Lung (tissue), 12 donors: ENCODE data around the gene FARP1. TPM values are rescaled to one million over a fixed set of nuclear protein-coding genes. Genes with fewer than 3 reads are reported as not detected.

Experiments
- ATAC-seq: fragments of 200-7000 bp; cut with Tn5 transposase; one replicate; pipeline ENCODE4 v1.9.1; 2020; ENCODE audit warnings: moderate number of reproducible peaks; ENCODE audit not compliant: insufficient read depth, low FRiP score
- DNase-seq, 3 donors: peaks; one replicate each; pipeline ENCODE4 v3.0.0-alpha.2; 2013 to 2017
- H3K27ac ChIP-seq, 2 donors: one replicate each; pipeline ENCODE4 v1.5.1; 2013; ENCODE audit warnings: mild to moderate bottlenecking in 2 of 2, moderate library complexity in 2 of 2, control low read depth in 1 of 2, inconsistent platforms in 1 of 2, low read depth in 1 of 2, low read length in 1 of 2
- H3K27me3 ChIP-seq, 3 donors: one replicate each; pipeline ENCODE4 v1.5.1; 2013; ENCODE audit warnings: low read length in 2 of 3; ENCODE audit not compliant: control insufficient read depth in 3 of 3, insufficient read depth in 3 of 3
- H3K36me3 ChIP-seq, 4 donors: one replicate each; pipeline ENCODE4 v1.5.1; 2013; ENCODE audit warnings: low read length in 4 of 4, mild to moderate bottlenecking in 1 of 4, moderate library complexity in 1 of 4; ENCODE audit not compliant: control insufficient read depth in 4 of 4, insufficient read depth in 4 of 4
- H3K4me1 ChIP-seq, 5 donors: one replicate each; pipeline ENCODE4 v1.5.1; 2013; ENCODE audit warnings: low read length in 5 of 5, mild to moderate bottlenecking in 2 of 5, moderate library complexity in 1 of 5; ENCODE audit not compliant: control insufficient read depth in 5 of 5, insufficient read depth in 5 of 5
- H3K4me3 ChIP-seq: one replicate; pipeline ENCODE4 v1.5.1; 2013; ENCODE audit warnings: mild to moderate bottlenecking, control low read depth, moderate library complexity
- H3K9ac ChIP-seq, 2 donors: one replicate each; pipeline ENCODE4 v1.5.1; 2013; ENCODE audit warnings: low read length in 2 of 2, control low read depth in 1 of 2; ENCODE audit not compliant: insufficient read depth in 1 of 2
- H3K9me3 ChIP-seq, 4 donors: one replicate each; pipeline ENCODE4 v1.5.1; 2013; ENCODE audit warnings: low read length in 3 of 4, mild to moderate bottlenecking in 1 of 4, moderate library complexity in 1 of 4; ENCODE audit not compliant: control insufficient read depth in 4 of 4, insufficient read depth in 3 of 4
- WGBS, 2 donors: extraction: QIAGEN DNeasy Blood & Tissue Kit; methylation state at CpG; one replicate each; pipeline ENCODE4 v1.1.7; 2013; 5-methylcytosine and 5-hydroxymethylcytosine counted together
- polyA plus RNA-seq, 2 donors: library from polyadenylated mRNA; stranded (reverse); fragments of 200-250 nt; gene quantifications; one replicate each; pipeline ENCODE4 v1.2.1, GENCODE V29; 2013
- total RNA-seq, 2 donors: library from RNA; depleted of rRNA in 1 of 2; stranded (reverse); fragments of >200 nt in 1 of 2; gene quantifications; one replicate each; pipeline ENCODE4 v1.2.1, GENCODE V29; 2014 to 2021
- TF ChIP-seq, protein P1 (sequence below): IDR thresholded peaks from 2 replicates; pipeline ENCODE4 v1.5.1; 2012; ENCODE audit warnings: mild to moderate bottlenecking; ENCODE audit errors: control extremely low read depth, extremely low read depth
- donor health status: control.
- donor health status: control.
- donor health status: Bipolar disorder and iron deficiency.
- donor health status: healthy.
- donor health status: DM: yes; HTN: yes; CAD: no.

FARP1 gene
- total and polyA plus RNA-seq, 4 donors, result 20.8 to 102 (median 54.4) TPM

DNA sequence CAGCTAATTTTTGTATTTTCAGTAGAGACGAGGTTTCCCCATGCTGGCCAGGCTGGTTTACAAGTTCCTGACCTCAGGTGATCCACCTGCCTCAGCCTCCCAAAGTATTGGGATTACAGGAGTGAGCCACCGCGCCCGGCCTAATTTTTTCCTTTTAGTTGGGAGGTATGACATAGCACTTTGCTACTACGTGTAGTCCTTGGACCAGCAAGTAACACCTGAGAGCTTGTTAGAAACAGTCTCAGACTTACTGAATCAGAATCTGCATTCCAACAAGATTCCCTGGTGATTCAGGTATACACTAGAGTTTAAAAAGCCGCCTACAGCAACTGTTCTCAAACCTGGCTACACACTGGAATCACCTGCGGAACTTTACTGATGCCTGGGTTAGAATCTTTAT is 1.8 kb upstream of the FARP1 start:
- H3K9me3 ChIP-seq, result no peaks in the 10 kb centered on the region
- H3K27me3 ChIP-seq, result no peaks in the 10 kb centered on the region
- no peaks in the 10 kb centered on the region for H3K36me3 ChIP-seq
- WGBS, 2 donors, result 92% methylated on average over 7 of the region's 7 CpGs
- peaks cover 0 to 18% (median 5%) of the 10 kb centered on the region in 5 donors for H3K4me1 ChIP-seq
- no peak overlapping the region for H3K9ac ChIP-seq
- TF ChIP-seq, protein P1, sequence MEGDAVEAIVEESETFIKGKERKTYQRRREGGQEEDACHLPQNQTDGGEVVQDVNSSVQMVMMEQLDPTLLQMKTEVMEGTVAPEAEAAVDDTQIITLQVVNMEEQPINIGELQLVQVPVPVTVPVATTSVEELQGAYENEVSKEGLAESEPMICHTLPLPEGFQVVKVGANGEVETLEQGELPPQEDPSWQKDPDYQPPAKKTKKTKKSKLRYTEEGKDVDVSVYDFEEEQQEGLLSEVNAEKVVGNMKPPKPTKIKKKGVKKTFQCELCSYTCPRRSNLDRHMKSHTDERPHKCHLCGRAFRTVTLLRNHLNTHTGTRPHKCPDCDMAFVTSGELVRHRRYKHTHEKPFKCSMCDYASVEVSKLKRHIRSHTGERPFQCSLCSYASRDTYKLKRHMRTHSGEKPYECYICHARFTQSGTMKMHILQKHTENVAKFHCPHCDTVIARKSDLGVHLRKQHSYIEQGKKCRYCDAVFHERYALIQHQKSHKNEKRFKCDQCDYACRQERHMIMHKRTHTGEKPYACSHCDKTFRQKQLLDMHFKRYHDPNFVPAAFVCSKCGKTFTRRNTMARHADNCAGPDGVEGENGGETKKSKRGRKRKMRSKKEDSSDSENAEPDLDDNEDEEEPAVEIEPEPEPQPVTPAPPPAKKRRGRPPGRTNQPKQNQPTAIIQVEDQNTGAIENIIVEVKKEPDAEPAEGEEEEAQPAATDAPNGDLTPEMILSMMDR, result no peak
- no peak overlapping the region for H3K27ac ChIP-seq
- DNase-seq, result no peak
- no peak for ATAC-seq
- no peak overlapping the region for H3K4me3 ChIP-seq

DNA sequence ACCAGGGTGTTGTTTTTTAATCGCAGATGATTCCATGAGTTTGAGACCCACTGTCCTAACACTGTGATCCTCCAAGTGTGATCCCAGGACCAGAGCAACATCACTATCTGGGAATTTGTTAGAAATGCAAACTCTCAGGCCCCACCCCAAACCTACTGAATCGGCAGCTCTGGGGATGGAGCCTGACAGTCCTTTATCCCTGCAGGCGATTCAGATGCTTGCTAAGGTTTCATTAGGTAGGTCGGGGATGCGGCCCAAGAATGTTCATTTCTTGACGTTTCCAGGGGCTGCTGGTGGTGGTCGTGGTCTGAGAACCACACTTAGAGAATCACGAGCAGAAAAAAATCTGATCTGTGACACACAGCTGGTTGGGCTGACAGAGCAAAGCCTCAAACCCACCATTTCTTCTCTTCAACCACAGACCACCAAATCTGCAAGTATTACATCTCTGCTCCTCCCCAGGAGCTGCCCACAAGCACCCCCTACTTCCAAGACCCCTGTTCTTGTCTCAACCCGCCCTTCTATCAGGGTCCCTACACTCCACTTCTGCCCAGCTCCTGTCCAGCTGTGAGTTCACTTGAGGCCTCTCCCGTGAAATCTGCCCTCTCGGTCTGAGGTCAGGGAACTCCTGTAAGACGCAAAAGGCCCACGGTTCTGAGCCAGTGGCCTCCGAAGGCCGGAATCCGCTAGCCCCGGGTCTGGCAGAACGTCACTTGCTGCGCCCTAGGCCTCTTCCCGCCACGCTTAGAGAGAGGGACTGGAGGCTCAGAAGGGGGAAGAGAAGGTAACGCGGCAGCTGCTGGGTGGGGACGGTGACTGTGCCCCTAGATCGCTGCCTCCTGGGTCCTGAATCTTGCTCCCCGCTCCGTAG is 1.1 kb upstream of the FARP1 start:
- peak in 2 of 3 donors; percentile 32 to 36 for DNase-seq
- H3K27me3 ChIP-seq, result no peaks in the 10 kb centered on the region
- no peaks in the 10 kb centered on the region for H3K9me3 ChIP-seq

DNA sequence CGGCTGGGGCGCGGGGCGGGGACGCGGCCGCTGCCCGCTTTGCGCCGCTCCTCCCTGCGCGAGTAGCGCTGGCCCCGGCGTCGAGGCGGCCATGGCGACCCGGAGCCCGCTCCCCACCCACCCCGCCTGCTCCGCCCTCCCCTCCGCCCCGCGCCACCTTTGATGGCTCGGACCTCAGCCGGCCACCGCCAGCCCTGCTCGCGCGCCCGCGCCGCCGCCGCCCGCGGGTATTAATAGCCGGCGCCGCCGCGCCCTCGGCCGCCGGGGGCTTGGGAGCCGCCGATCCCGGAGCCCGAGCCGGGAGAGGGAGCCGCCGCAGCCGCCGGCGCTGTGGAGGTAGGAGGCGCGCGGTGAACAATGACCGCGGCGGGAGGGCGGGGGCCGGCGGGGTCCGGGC is 261 bp downstream of the FARP1 start:
- DNase-seq (peak in 1 of 3 donors; percentile 58), ATAC-seq (peak; percentile 0)
- H3K4me3 ChIP-seq, result peak overlapping the region; percentile 71
- no peaks in the 10 kb centered on the region for H3K9me3 ChIP-seq
- no peaks in the 10 kb centered on the region for H3K27me3 ChIP-seq
- H3K9ac ChIP-seq, result no peak overlapping the region
- H3K36me3 ChIP-seq, result no peaks in the 10 kb centered on the region
- TF ChIP-seq, protein P1, result no peak
- peak overlapping the region; percentile 81 to 87 for H3K27ac ChIP-seq
- H3K4me1 ChIP-seq, result peaks cover 4 to 31% (median 7%) of the 10 kb centered on the region in 5 donors
- WGBS, 2 donors, result 1% methylated on average over 36 to 65 of the region's 66 CpGs

More for the DNA sequence above, 1.1 kb upstream of the FARP1 start:
- no peaks in the 10 kb centered on the region for H3K36me3 ChIP-seq
- TF ChIP-seq, protein P1, result no peak
- H3K4me3 ChIP-seq, result no peak overlapping the region
- H3K27ac ChIP-seq, result peak overlapping the region in 1 of 2 donors; percentile 87
- WGBS, 2 donors, result 30 to 43% methylated on average over 27 of the region's 27 CpGs
- peak; percentile 8 for ATAC-seq
- H3K4me1 ChIP-seq, result peaks cover 2 to 21% (median 5%) of the 10 kb centered on the region in 5 donors
- peak overlapping the region; percentile 32 to 52 for H3K9ac ChIP-seq
